Myocyte (in vitro differentiated cells): Measurements from ENCODE around the gene PIM2. TPM values are rescaled to one million over a fixed set of nuclear protein-coding genes. Genes with fewer than 3 reads are reported as not detected.
"Not testable (repeated sequence)": the region's sequence is repeated elsewhere in the genome, so short reads cannot be mapped to it uniquely, and the experiment has no call there.

Experiments
- DNase-seq: peaks from one replicate; pipeline ENCODE4 v3.0.0-alpha.2; 2012; ENCODE audit warnings: low read depth
- total RNA-seq: library from RNA; depleted of rRNA; stranded (reverse); fragments of >200 nt; gene quantifications from 2 replicates; pipeline ENCODE4 v1.2.3, GENCODE V29; 2014

PIM2 gene
- total RNA-seq, 1 donor from 2014 or later = 6.2 TPM

DNA sequence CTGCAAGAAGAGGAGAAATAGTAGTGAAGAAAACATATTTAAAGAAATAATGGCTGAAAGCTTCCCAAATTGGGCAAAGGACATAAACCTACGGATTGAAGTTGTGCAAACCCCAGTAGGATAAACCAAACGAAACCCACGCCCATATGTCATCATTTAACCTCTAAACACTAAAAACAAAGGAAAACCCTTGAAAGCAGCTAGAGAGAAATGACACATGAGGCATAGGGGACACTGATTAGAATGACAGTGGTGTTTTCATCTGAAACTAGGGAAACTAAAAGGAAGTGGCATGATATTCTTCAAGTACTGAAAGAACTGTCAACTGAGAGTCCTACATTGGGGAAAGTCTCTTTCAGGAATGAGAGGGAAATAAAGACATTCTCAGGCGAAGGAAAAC, 41.9 kb downstream of the PIM2 start:
- not testable (repeated sequence) for DNase-seq

- DNase-seq = not testable (repeated sequence)
These were observed 46.8 kb downstream of the PIM2 start for GRCh38 chrX:48872017-48872416.

DNA sequence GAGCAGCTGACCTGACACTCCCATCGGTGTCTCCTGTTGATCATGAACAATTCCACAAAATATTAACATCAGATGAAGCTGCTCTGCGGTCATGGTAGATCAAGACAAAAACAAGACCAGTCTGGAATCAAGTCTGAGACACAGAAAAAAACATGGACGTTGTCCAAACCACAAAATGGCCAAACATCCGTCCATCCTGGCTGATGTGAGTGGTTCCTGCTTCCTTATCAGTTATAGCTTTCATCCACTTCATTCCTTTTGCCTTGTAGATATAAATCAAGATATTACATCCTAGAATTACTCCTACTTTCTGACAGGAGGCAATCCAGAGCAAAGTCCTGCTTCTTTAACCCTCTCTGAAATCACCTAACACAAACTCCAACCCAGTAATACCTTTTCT, 54.6 kb downstream of the PIM2 start:
- DNase-seq = peak; percentile 49

Other genes with a start within 250 kb of the PIM2 start
- 0.19 TPM in 1 of 2 replicates, not detected in the other for gene WAS, start 235.2 kb downstream of the PIM2 start, total RNA-seq
- 2.8 and 3.1 TPM in 2 replicates for gene SUV39H1, start 222.3 kb downstream of the PIM2 start, total RNA-seq
- gene GLOD5, start 157.3 kb downstream of the PIM2 start, total RNA-seq = not detected in 2 replicates
- not detected in 2 replicates for gene GATA1, start 132.4 kb downstream of the PIM2 start, total RNA-seq
- 60.8 and 75.5 TPM in 2 replicates for gene HDAC6, start 117.0 kb downstream of the PIM2 start, total RNA-seq
- gene ERAS, start 92.5 kb downstream of the PIM2 start, total RNA-seq = not detected in 2 replicates
- 1.8 and 5.4 TPM in 2 replicates for gene PCSK1N, start 83.4 kb downstream of the PIM2 start, total RNA-seq
- 52.4 and 64.3 TPM in 2 replicates for gene TIMM17B, start 21.3 kb downstream of the PIM2 start, total RNA-seq
- 37.6 and 44.7 TPM in 2 replicates for gene PQBP1, start 21.1 kb downstream of the PIM2 start, total RNA-seq
- 18.2 and 24.4 TPM in 2 replicates for gene SLC35A2, start 7.4 kb downstream of the PIM2 start, total RNA-seq
- 27.0 and 27.9 TPM in 2 replicates for gene OTUD5, start 38.6 kb upstream of the PIM2 start, total RNA-seq
- gene KCND1, start 52.8 kb upstream of the PIM2 start, total RNA-seq = 0.10 and 0.21 TPM in 2 replicates
- gene GRIPAP1, start 83.2 kb upstream of the PIM2 start, total RNA-seq = 22.4 and 24.4 TPM in 2 replicates
- gene TFE3, start 124.3 kb upstream of the PIM2 start, total RNA-seq = 36.9 and 39.6 TPM in 2 replicates
- gene CCDC120, start 140.0 kb upstream of the PIM2 start, total RNA-seq = not detected in 2 replicates
- gene PRAF2, start 155.0 kb upstream of the PIM2 start, total RNA-seq = 7.1 and 7.4 TPM in 2 replicates
- gene WDR45, start 160.9 kb upstream of the PIM2 start, total RNA-seq = 49.3 and 64.3 TPM in 2 replicates
- gene GPKOW, start 204.7 kb upstream of the PIM2 start, total RNA-seq = 23.9 and 26.7 TPM in 2 replicates
- gene MAGIX, start 243.7 kb upstream of the PIM2 start, total RNA-seq = 4.8 and 6.6 TPM in 2 replicates